Fibroblast of peridontal ligament (primary cell): ENCODE results near the gene HYAL1.

Experiments
- DNase-seq: peaks from one replicate; pipeline ENCODE4 v3.0.0-alpha.2; 2010; ENCODE audit errors: extremely low read depth

HYAL1 gene, protein sequence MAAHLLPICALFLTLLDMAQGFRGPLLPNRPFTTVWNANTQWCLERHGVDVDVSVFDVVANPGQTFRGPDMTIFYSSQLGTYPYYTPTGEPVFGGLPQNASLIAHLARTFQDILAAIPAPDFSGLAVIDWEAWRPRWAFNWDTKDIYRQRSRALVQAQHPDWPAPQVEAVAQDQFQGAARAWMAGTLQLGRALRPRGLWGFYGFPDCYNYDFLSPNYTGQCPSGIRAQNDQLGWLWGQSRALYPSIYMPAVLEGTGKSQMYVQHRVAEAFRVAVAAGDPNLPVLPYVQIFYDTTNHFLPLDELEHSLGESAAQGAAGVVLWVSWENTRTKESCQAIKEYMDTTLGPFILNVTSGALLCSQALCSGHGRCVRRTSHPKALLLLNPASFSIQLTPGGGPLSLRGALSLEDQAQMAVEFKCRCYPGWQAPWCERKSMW

GRCh38 chr3:50303013-50303815 is at the start of gene HYAL1:
HYAL1 (minus strand) TSS chr3:50303574; CDS start chr3:50302956, 618 bp downstream.
- no peak for DNase-seq

DNA sequence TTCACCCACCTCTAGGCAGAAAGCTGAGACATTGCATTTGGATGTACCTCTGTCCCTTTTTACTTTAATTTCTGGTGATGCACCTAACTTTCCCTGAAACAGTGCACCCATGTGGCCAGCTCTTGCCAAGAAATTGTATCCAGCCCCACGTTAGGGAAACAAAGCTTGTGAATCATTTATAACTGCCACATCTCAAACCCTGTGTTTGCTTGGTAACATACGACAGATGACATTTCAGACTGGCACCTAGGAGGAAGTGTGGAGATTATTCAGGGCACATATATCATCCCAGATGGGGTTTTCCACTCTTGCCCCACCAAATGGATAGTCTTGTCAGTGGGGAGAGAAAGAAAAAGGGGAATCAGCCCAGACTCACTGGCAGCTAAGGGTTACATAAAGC is 49.4 kb upstream of the HYAL1 start:
- DNase-seq, result peak; percentile 23

DNA sequence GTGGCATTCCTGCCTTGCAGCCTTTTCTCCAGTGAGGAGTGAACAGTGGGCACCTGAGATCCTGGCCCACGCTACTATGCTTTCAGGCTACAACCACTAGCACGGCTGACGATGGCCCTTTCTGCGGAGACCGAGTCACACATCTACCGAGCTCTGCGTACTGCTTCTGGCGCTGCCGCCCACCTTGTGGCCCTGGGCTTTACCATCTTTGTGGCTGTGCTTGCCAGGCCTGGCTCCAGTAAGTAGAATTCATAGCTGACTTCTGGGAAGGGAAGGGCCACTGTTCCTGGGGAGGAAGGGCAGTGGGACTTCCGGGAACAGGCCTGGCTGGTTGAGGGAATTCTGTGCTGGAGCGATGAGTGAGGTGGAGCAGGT is 47.9 kb upstream of the HYAL1 start:
- DNase-seq, result no peak

- peak; percentile 84 for DNase-seq
Observed at GRCh38 chr3:50350527-50351322, 47.4 kb upstream of the HYAL1 start, which contains the start of the genes CYB561D2 and NPRL2. CYB561D2 (plus strand) TSS chr3:50350862; CDS start chr3:50351434, 572 bp downstream. NPRL2 (minus strand) TSS chr3:50350775; CDS start chr3:50350652, 123 bp downstream.

GRCh38 chr3:50350213-50350526 is 46.8 kb upstream of the HYAL1 start:
- DNase-seq, result no peak

- peak; percentile 73 for DNase-seq
Observed at GRCh38 chr3:50347187-50347813, 43.9 kb upstream of the HYAL1 start.

DNA sequence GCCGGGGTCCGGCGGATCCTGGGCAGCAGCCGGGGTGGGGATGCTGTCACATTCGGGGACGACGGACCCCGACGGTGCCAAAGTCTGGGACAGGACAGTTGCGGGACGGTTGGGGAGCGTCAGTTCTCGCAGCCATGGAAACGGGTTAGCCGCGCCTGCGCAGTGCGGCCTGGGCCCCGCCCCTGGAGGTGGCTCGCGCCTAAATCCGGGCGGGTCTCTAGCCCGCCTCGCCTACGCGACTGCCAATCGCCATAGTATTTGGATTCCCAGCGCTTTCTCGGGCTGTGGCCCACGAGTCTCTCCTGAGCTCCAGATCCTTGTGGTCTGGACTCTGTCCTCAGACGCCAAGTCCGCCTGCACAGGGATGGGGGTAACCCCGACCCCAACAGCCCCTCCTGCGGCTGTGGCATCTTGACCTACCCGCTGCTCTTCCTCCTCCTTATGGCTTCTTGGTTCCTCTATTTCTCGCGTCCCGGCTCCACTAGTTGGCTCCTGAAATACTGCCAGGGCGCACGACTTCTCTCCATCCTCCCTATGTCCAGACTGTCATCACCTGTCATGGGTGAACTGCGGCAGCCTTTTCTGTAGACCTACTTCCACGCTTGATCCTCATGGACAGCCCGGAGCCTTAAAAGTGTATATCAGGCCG is 42.3 kb upstream of the HYAL1 start, which contains the start of gene ZMYND10:
TSS of gene ZMYND10 (minus strand) at position 147 of the 649 bp plus-strand sequence. CDS start 153 bp downstream, outside the sequence.
- peak; percentile 38 for DNase-seq

GRCh38 chr3:50345008-50345407 is 41.6 kb upstream of the HYAL1 start:
- no peak for DNase-seq

- no peak for DNase-seq
Observed at GRCh38 chr3:50342813-50343633, 39.6 kb upstream of the HYAL1 start.

DNA sequence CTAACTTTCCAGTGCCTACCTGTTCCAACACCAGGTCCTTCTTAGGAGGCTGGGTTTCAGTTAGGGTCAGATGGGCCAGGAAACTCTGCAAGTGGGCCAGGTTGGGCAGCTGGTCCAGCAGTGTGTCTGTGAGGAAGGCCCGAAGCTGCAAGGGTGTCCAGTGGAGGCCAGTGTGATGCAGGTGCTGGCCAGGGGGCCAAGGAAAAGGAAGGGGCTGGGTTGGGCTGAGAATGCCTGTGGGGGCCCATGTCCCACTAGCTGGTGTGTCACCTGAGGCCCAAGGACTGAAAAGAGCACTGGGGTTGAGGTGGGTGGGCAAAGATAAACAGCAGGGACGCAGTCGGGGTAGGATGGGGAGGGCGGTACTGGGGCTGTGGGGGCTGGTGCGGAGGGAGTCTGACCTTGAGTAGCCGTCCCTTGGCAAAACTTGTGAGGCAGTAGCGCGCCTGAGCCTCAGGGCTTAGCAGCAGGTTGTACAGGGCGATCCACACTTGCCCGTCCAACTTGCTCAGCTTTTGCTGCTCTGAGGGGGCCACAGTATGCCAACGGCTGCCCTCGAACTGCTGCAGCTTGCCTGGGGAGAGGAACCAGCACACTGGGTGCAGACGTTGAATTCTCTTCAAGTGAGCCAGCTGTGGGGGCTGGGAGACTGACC is 38.7 kb upstream of the HYAL1 start:
- no peak for DNase-seq

GRCh38 chr3:50341537-50341936 is 38.2 kb upstream of the HYAL1 start:
- no peak for DNase-seq

GRCh38 chr3:50340448-50341329 is 37.3 kb upstream of the HYAL1 start, which contains the start of gene RASSF1:
RASSF1 (minus strand) TSS chr3:50340836; CDS start chr3:50340805, 31 bp downstream.
- DNase-seq, result peak; percentile 37

- DNase-seq, result no peak
Observed at GRCh38 chr3:50340147-50340447, 36.7 kb upstream of the HYAL1 start.

DNA sequence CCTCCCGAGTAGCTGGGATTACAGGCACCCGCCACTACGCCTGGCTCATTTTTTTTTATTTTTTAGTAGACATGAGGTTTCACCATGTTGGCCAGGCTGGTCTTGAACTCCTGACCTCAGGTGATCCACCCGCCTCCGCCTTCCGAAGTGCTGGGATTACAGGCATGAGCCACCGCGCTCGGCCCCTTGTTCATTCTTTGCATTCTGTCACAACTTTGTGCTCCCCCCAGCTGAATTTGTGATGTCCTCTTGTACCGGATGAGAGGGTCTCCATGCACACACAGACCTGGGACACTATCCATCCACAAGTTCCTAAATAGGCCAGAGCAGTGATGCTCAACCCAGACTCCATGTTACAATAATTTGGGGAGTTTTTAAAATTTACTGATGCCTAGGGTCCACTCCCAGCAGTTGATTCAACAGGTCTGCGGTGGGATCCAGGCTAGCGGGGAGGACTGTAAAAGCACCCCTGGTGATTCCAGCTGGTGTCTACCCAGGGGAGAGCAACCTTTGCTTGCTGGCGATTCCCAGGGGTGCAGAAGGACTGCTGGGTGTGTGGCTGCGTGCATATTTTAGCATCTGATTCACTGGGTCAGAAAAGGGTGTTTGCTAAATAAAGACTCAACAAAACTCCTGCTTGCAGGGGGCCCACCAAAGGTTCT is 36.2 kb upstream of the HYAL1 start:
- peak; percentile 36 for DNase-seq

- DNase-seq, result no peak
Observed at GRCh38 chr3:50338965-50339364, 35.6 kb upstream of the HYAL1 start.

DNA sequence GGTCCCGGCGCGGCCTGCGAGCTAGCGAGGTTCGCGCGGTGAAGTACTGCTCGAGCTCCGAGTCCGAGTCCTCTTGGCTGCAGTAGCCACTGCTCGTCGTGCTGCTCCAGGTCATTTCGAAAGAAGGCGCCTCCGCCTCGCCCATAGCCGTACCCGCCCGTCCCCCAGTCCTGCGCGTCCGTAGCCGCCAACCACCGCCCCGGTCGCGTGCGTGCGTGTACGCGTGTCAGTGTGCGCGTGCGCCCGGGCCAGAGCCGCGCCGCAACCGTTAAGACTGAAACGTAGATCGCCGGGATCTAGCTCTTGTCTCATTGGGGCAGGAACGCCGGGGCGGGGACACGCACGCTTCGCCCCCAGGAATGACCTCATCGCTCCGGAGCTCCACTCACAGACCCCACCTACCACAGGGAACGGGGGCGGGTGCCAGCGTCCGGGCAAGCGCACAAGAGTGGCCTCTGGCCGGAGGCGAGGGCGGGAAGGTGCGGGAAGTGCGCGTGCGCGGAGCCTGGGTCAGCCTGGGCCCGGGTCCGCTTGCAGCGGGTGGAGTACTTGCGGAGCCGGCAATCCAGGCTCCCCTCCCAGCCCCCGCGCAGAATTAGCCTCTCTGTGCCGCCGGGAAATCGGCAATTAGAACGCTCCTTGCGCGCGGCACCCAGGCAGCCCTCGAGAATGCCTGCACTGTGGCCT is 33.9 kb upstream of the HYAL1 start:
- peak; percentile 99 for DNase-seq

GRCh38 chr3:50336452-50337174 is 33.2 kb upstream of the HYAL1 start:
- peak; percentile 30 for DNase-seq
